CD14-positive monocyte (primary cell): ENCODE measurements around the gene MYO1A. TPM values are rescaled to one million over a fixed set of nuclear protein-coding genes. Genes with fewer than 3 reads are reported as not detected.

Experiments
- DNase-seq, 3 donors: peaks; one replicate each; pipeline ENCODE4 v3.0.0-alpha.2; 2011 to 2022
- H2AFZ ChIP-seq: 2 replicates; pipeline ENCODE4 v1.6.0; 2012; ENCODE audit warnings: mild to moderate bottlenecking, low read depth, low read length, inconsistent platforms; ENCODE audit not compliant: insufficient read depth, poor library complexity, severe bottlenecking
- H3K27ac ChIP-seq, 2 donors: 1 replicate in 1 of 2; 2 replicates in 1 of 2; pipeline ENCODE4 v1.5.1; 2012 to 2013; ENCODE audit warnings: low read length in 2 of 2, control low read depth in 1 of 2, inconsistent platforms in 1 of 2, low read depth in 1 of 2, mild to moderate bottlenecking in 1 of 2
- H3K27me3 ChIP-seq, 2 donors: one replicate each; pipeline versions ENCODE4 v1.6.0 to v1.6.1; 2011 to 2013; ENCODE audit warnings: low read length in 2 of 2; ENCODE audit not compliant: control insufficient read depth in 2 of 2, insufficient read depth in 2 of 2
- H3K36me3 ChIP-seq, 2 donors: replicated peaks in 1 of 2; 1 replicate in 1 of 2; 2 replicates in 1 of 2; pipeline versions ENCODE4 v1.5.1 to v1.6.1; 2012 to 2013; ENCODE audit warnings: low read length in 2 of 2, control low read depth in 1 of 2, inconsistent platforms in 1 of 2, mild to moderate bottlenecking in 1 of 2; ENCODE audit not compliant: insufficient read depth in 2 of 2, control insufficient read depth in 1 of 2
- H3K4me1 ChIP-seq, 2 donors: 1 replicate in 1 of 2; 2 replicates in 1 of 2; pipeline versions ENCODE4 v1.5.1 to v1.6.1; 2012 to 2013; ENCODE audit warnings: low read length in 2 of 2, control low read depth in 1 of 2, inconsistent platforms in 1 of 2, mild to moderate bottlenecking in 1 of 2, moderate library complexity in 1 of 2; ENCODE audit not compliant: insufficient read depth in 2 of 2, control insufficient read depth in 1 of 2
- H3K4me2 ChIP-seq: replicated peaks from 2 replicates; pipeline ENCODE3; 2012; ENCODE audit warnings: low read length, moderate library complexity, mild to moderate bottlenecking; ENCODE audit not compliant: poor library complexity, severe bottlenecking; ENCODE audit errors: extremely low read depth
- H3K4me3 ChIP-seq, 3 experiments: fragments of 200-600 bp in 1 of 3; sonication (generic) in 1 of 3; replicated peaks in 1 of 3; 1 replicate in 2 of 3; 2 replicates in 1 of 3; pipeline ENCODE4 v1.5.1; 2011 to 2013; ENCODE audit warnings: low read length in 3 of 3, mild to moderate bottlenecking in 3 of 3, control low read depth in 2 of 3, low read depth in 2 of 3, inconsistent platforms in 1 of 3, moderate library complexity in 1 of 3
- H3K79me2 ChIP-seq: 2 replicates; pipeline ENCODE4 v1.6.0; 2012; ENCODE audit warnings: mild to moderate bottlenecking, control low read depth, inconsistent platforms, low read length, moderate library complexity; ENCODE audit not compliant: insufficient read depth
- H3K9ac ChIP-seq: 2 replicates; pipeline ENCODE4 v1.6.0; 2017; ENCODE audit warnings: low read length, mild to moderate bottlenecking; ENCODE audit not compliant: insufficient read depth, poor library complexity, severe bottlenecking
- H3K9me3 ChIP-seq, 2 donors: replicated peaks in 1 of 2; 1 replicate in 1 of 2; 2 replicates in 1 of 2; pipeline versions ENCODE4 v1.5.1 to v1.6.1; 2012 to 2013; ENCODE audit warnings: low read length in 2 of 2, control low read depth in 1 of 2; ENCODE audit not compliant: control insufficient read depth in 1 of 2, insufficient read depth in 1 of 2
- H4K20me1 ChIP-seq: 2 replicates; pipeline ENCODE4 v1.6.0; 2012; ENCODE audit warnings: mild to moderate bottlenecking, low read length, control low read depth, moderate library complexity; ENCODE audit not compliant: insufficient read depth
- H3K27ac Mint-ChIP-seq, 7 donors: one replicate each; pipeline ENCODE4 v1.8.0; 2020; ENCODE audit warnings: mild to moderate bottlenecking in 7 of 7, mixed read lengths in 7 of 7, moderate library complexity in 6 of 7, inconsistent platforms in 2 of 7
- H3K27me3 Mint-ChIP-seq, 3 donors: one replicate each; pipeline ENCODE4 v1.8.0; 2021 to 2022; ENCODE audit warnings: low read depth in 3 of 3, mild to moderate bottlenecking in 3 of 3, mixed read lengths in 3 of 3, moderate library complexity in 3 of 3, inconsistent platforms in 1 of 3
- H3K36me3 Mint-ChIP-seq, 2 donors: one replicate each; pipeline ENCODE4 v1.8.0; 2020; ENCODE audit warnings: mixed read lengths in 2 of 2, inconsistent platforms in 1 of 2, mild to moderate bottlenecking in 1 of 2
- H3K4me1 Mint-ChIP-seq: one replicate; pipeline ENCODE4 v1.8.0; 2020; ENCODE audit warnings: mild to moderate bottlenecking, mixed read lengths
- H3K4me3 Mint-ChIP-seq, 2 donors: one replicate each; pipeline ENCODE4 v1.8.0; 2020; ENCODE audit warnings: mild to moderate bottlenecking in 2 of 2, mixed read lengths in 2 of 2, moderate library complexity in 1 of 2
- H3K9me3 Mint-ChIP-seq, 7 donors: one replicate each; pipeline ENCODE4 v1.8.0; 2020 to 2022; ENCODE audit warnings: mixed read lengths in 7 of 7, mild to moderate bottlenecking in 6 of 7, moderate library complexity in 6 of 7, inconsistent platforms in 2 of 7
- CTCF ChIP-seq: fragments of 200-600 bp; IDR thresholded peaks from one replicate; pipeline ENCODE4 v1.8.0; 2022; ENCODE audit warnings: antibody characterized with exemption, mild to moderate bottlenecking
- WGBS: methylation state at CpG from one replicate; pipeline ENCODE4 v1.1.5; 2013; ENCODE audit warnings: missing lambda C conversion rate; ENCODE audit not compliant: insufficient coverage; 5-methylcytosine and 5-hydroxymethylcytosine counted together
- intact Hi-C, 2 donors: fragments of 100-400 bp; cut with micrococcal nuclease; formaldehyde crosslinking; loops; one replicate each; pipeline versions ENCODE4 v1.15.0 to v1.15.1; 2023
- polyA plus RNA-seq, 3 donors: library from polyadenylated mRNA; depleted of rRNA in 1 of 3; unstranded in 2 of 3; stranded (reverse) in 1 of 3; fragments of 300-500 nt in 2 of 3; fragments of >200 nt in 1 of 3; fragmentation: Illumina TruSeq in 2 of 3; gene quantifications; 1 replicate in 2 of 3; 2 replicates in 1 of 3; pipeline ENCODE4 v1.2.3, GENCODE V29; 2012 to 2021

The MYO1A gene
- polyA plus RNA-seq, 3 donors: 0.22 to 1.7 (median 1.3) TPM

- 50% methylated on average over 21 of the region's 24 CpGs for WGBS
- H3K4me2 ChIP-seq: peak overlapping the region; percentile 29
- peaks cover 34 to 44% of the 10 kb centered on the region in 2 donors for H3K4me1 ChIP-seq
- peaks cover 0 to 12% (median 6%) of the 10 kb centered on the region in 3 donors for H3K27me3 Mint-ChIP-seq
- intact Hi-C loops: loop anchor here in 1 of 2 donors (2.0 kb wide), 1 partner anchor 25 kb away; no protein-coding TSS in a partner anchor
- no peak overlapping the region for H3K4me3 ChIP-seq
- peaks cover 54 to 57% of the 10 kb centered on the region in 2 donors for H3K36me3 Mint-ChIP-seq
- no peaks in the 10 kb centered on the region for H3K79me2 ChIP-seq
- H3K4me3 Mint-ChIP-seq: peak overlapping the region; percentile 56 to 60
- no peaks in the 10 kb centered on the region for H3K27me3 ChIP-seq
- H2AFZ ChIP-seq: no peak overlapping the region
- peak; percentile 87 for TF ChIP-seq CTCF
- peak overlapping the region; percentile 43 to 81 (median 68) for H3K27ac Mint-ChIP-seq
- H3K9me3 Mint-ChIP-seq: no peaks in the 10 kb centered on the region
- no peak overlapping the region for H3K9ac ChIP-seq
- peaks cover 82% of the 10 kb centered on the region for H4K20me1 ChIP-seq
- peak overlapping the region; percentile 34 to 48 for H3K27ac ChIP-seq
- peaks cover 39% of the 10 kb centered on the region for H3K4me1 Mint-ChIP-seq
- H3K9me3 ChIP-seq: no peaks in the 10 kb centered on the region
- peaks cover 44 to 48% of the 10 kb centered on the region in 2 donors for H3K36me3 ChIP-seq
- DNase-seq: peak; percentile 27 to 55 (median 44)
Measured at GRCh38 chr12:57093415-57094207, 43.7 kb upstream of the MYO1A start.

GRCh38 chr12:57092876-57093414 is 43.0 kb upstream of the MYO1A start:
- no peaks in the 10 kb centered on the region for H3K9me3 Mint-ChIP-seq
- H3K4me2 ChIP-seq: no peak overlapping the region
- no peak overlapping the region for H3K27ac ChIP-seq
- H3K4me1 ChIP-seq: peaks cover 39 to 50% of the 10 kb centered on the region in 2 donors
- H3K4me3 Mint-ChIP-seq: no peak overlapping the region
- intact Hi-C loops: loop anchor here in 1 of 2 donors (2.0 kb wide), 1 partner anchor 24 kb away; no protein-coding TSS in a partner anchor
- H3K9ac ChIP-seq: no peak overlapping the region
- H3K27me3 ChIP-seq: no peaks in the 10 kb centered on the region
- no peaks in the 10 kb centered on the region for H3K9me3 ChIP-seq
- H3K4me1 Mint-ChIP-seq: peaks cover 45% of the 10 kb centered on the region
- peaks cover 0 to 12% (median 6%) of the 10 kb centered on the region in 3 donors for H3K27me3 Mint-ChIP-seq
- H2AFZ ChIP-seq: no peak overlapping the region
- peaks cover 37 to 42% of the 10 kb centered on the region in 2 donors for H3K36me3 ChIP-seq
- no peak for DNase-seq
- no peak for TF ChIP-seq CTCF
- no peak overlapping the region for H3K4me3 ChIP-seq
- H3K36me3 Mint-ChIP-seq: peaks cover 48 to 50% of the 10 kb centered on the region in 2 donors
- WGBS: no CpG with 5 or more reads among the region's 4 CpGs
- peaks cover 75% of the 10 kb centered on the region for H4K20me1 ChIP-seq
- H3K27ac Mint-ChIP-seq: peak overlapping the region in 5 of 7 donors; percentile 21 to 79 (median 48)
- H3K79me2 ChIP-seq: no peaks in the 10 kb centered on the region
